IPS-18a (cell line): Measurements from ENCODE around the gene AURKA.

Source experiments
- H3K27ac ChIP-seq: one replicate; pipeline ENCODE4 v1.5.1; 2013; ENCODE audit warnings: low read length
- H3K27me3 ChIP-seq: one replicate; pipeline ENCODE4 v1.6.1; 2013; ENCODE audit warnings: mild to moderate bottlenecking, low read length; ENCODE audit not compliant: control insufficient read depth, insufficient read depth
- H3K36me3 ChIP-seq: one replicate; pipeline ENCODE4 v1.6.1; 2013; ENCODE audit warnings: low read depth, low read length; ENCODE audit not compliant: control insufficient read depth
- H3K4me1 ChIP-seq: one replicate; pipeline ENCODE4 v1.6.1; 2013; ENCODE audit warnings: low read depth, low read length; ENCODE audit not compliant: control insufficient read depth
- H3K4me3 ChIP-seq: one replicate; pipeline ENCODE4 v1.5.1; 2013; ENCODE audit warnings: low read length
- H3K9ac ChIP-seq: one replicate; pipeline ENCODE4 v1.6.1; 2013; ENCODE audit warnings: mild to moderate bottlenecking, low read length, moderate library complexity
- H3K9me3 ChIP-seq: one replicate; pipeline ENCODE4 v1.6.1; 2013; ENCODE audit warnings: low read depth, low read length; ENCODE audit not compliant: control insufficient read depth

AURKA gene

DNA sequence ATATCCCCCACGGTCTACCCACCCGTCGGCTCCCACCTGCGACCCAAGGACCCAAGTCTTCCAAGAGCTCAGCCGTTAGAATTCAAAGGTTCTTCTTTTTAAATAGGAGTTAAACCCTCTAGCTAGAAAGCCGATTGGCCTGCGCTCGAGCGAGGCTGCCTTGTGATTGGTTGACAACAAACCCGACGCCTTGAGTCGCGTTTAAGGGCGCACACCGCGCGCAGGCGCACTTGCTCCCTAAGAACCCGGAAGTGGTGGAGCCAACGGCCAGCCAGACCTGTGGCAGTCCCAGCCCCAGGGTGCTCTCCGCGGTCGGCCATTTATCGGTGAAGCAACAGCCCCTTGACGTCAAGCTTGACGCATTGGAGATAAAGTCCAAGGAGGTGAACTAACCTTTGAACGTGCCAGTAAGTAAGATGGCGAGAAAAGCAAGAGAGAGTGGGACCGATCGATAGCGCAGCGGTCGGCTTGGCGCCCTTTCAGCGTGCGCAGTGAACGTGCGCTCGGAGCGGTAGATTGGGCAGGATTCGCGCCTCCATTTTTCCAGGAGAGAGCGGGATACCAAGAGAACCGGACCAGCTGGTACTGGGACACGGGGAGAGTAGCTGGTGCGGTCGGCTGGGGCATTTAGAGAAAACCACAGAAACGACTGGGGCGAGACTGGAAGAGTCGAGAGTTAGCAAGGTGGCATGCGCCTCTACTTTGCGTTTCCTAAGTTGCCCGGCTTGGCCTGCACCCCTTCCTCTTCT, at the start of gene AURKA, which contains the start of gene CSTF1:
TSS of gene AURKA (minus strand) at position 84 of the 749 bp plus-strand sequence. CDS start 4,018 bp downstream, outside the sequence.
TSS of gene CSTF1 (plus strand) at position 514 of the 749 bp plus-strand sequence. CDS start 2,908 bp downstream, outside the sequence.
- peaks cover 9% of the 10 kb centered on the region for H3K4me1 ChIP-seq
- peak within 1 kb of the TSS; percentile 99 for H3K4me3 ChIP-seq
- no peaks in the 10 kb centered on the region for H3K9me3 ChIP-seq
- H3K27ac ChIP-seq: peak within 1 kb of the TSS; percentile 80
- no peaks in the 10 kb centered on the region for H3K27me3 ChIP-seq
- H3K36me3 ChIP-seq: peaks cover 52% of the 10 kb centered on the region
- H3K9ac ChIP-seq: peak within 1 kb of the TSS; percentile 99

DNA sequence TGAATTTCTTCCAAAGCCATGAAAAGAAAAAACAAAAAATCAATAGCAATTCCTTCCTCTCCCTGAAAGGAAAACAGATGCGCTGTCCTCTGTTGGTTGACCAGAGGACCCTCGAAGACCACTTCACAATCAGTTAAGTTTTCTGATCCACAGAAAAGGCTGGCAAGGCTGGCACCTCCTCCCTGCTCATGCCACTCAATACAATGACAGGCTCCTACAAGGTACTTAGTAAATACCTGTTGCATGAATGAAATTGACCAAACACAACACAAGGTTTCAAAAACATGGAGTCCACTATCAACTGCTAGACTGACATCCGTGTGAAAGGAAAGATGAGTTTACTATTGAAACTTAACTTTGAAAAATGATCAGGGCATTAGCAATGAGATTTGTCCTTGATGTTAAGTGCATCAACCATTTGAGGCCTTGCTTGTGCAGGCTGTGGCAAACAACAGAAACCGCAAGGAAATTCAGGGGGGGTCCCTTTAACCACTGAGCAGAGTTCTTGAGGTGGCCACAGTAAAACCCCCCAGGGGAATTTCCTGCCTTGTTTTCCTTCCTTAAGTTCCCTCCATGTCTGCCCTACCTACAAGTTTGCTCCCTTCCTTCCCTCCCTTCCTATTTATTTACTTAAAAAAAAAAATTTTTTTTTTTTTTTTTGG, 48.5 kb upstream of the AURKA start:
- H3K9me3 ChIP-seq: no peaks in the 10 kb centered on the region
- no peak overlapping the region for H3K27ac ChIP-seq
- H3K27me3 ChIP-seq: no peaks in the 10 kb centered on the region
- H3K4me1 ChIP-seq: no peaks in the 10 kb centered on the region
- H3K4me3 ChIP-seq: no peak overlapping the region
- no peak overlapping the region for H3K9ac ChIP-seq
- H3K36me3 ChIP-seq: no peaks in the 10 kb centered on the region

DNA sequence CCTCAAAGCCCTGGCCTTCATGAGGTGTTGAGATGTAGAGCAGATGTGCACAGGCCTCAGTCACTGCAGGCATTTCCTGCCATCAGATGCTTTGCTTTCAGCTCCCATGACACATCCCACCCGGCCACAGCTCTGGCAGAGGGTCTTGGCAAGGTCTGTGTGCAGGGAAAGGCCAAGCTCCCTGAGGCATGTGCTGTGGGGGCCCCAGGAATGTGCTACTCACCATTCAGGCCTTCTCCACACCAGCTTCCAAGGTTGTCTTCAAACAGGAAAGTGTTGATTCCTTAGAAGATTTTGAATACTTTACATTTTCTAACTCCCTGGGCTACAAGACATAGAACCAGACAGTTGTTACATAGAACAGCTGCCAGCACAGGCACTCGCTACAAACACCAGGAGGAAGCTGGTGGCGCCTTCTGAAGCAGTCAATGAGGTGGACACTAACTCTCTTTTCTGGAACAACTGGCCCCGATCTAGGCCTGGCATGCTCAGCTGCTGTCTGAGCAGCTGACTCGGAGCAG, 47.8 kb upstream of the AURKA start:
- no peak overlapping the region for H3K27ac ChIP-seq
- H3K9ac ChIP-seq: no peak overlapping the region
- no peaks in the 10 kb centered on the region for H3K9me3 ChIP-seq
- no peaks in the 10 kb centered on the region for H3K4me1 ChIP-seq
- H3K36me3 ChIP-seq: no peaks in the 10 kb centered on the region
- H3K4me3 ChIP-seq: no peak overlapping the region
- H3K27me3 ChIP-seq: no peaks in the 10 kb centered on the region

DNA sequence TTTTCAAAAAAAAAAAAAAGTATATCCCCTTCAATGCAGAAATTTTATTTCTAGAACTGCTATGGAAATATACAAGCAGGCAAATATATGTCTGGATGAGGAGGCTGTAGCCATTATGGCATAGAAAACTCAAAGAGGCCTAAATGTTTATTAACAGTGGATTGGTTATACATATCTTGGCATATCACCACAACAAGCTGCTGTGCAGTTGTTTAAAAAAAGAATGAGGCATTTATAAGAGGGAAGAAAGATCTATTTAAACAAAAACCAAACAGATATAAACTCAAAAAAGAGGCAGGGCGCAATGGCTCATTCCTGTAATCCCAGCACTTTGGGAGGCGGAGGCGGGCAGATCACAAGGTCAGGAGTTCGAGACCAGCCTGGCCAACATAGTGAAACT, 46.3 kb upstream of the AURKA start:
- Histone ChIP-seq H3K36me3 (no peaks in the 10 kb centered on the region), H3K27me3 (no peaks in the 10 kb centered on the region), H3K4me3 (no peak overlapping the region), H3K9me3 (no peaks in the 10 kb centered on the region), H3K4me1 (no peaks in the 10 kb centered on the region), H3K9ac (no peak overlapping the region), H3K27ac (no peak overlapping the region)

DNA sequence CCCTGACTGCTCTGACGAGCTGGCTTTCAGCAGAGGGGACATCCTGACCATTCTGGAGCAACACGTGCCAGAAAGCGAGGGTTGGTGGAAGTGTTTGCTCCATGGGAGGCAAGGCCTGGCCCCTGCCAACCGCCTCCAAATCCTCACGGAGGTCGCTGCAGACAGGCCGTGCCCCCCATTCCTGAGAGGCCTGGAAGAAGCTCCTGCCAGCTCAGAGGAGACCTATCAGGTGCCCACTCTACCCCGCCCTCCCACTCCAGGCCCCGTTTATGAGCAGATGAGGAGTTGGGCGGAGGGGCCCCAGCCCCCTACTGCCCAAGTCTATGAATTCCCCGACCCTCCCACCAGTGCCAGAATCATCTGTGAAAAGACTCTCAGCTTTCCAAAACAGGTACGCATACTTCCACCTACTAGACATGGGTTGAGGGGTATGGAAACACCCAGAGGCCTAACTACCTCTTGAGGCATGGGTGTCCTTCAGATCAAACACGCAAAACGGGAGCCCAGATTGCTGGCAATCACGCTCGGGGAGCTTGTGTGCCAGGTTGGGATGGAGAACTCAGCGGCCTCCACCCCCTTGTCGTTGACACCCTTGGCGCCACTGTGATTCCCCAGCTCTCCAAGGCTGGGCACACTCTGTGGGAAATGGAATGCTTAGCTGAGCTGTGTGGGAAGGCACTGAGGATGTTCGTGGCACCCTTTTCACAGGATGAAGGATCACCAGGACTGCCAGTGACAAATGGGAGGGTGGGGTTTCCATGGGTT, 45.4 kb upstream of the AURKA start:
- no peak overlapping the region for H3K4me3 ChIP-seq
- no peaks in the 10 kb centered on the region for H3K36me3 ChIP-seq
- no peaks in the 10 kb centered on the region for H3K27me3 ChIP-seq
- no peak overlapping the region for H3K9ac ChIP-seq
- no peaks in the 10 kb centered on the region for H3K4me1 ChIP-seq
- H3K9me3 ChIP-seq: no peaks in the 10 kb centered on the region
- H3K27ac ChIP-seq: no peak overlapping the region

DNA sequence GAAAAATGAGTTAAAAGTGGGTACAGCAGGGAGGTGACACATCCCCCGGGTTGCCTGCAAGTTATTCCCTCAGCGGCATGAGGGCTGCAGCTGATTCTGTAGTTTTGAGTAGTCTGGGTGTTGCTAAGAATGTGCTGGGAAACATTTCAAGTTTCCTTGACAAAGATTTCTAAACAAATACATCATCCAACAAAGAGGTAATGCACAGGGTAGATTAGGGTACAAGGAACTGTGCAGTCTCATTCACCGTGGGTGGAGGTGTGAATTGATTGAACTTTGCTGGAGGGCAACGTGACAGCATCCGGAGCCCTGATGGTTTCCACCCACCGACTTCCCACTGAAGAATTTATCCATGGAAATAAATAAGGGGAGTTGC, 41.9 kb upstream of the AURKA start:
- no peaks in the 10 kb centered on the region for H3K27me3 ChIP-seq
- H3K9me3 ChIP-seq: no peaks in the 10 kb centered on the region
- H3K36me3 ChIP-seq: no peaks in the 10 kb centered on the region
- H3K4me3 ChIP-seq: no peak overlapping the region
- H3K9ac ChIP-seq: no peak overlapping the region
- no peaks in the 10 kb centered on the region for H3K4me1 ChIP-seq
- no peak overlapping the region for H3K27ac ChIP-seq

DNA sequence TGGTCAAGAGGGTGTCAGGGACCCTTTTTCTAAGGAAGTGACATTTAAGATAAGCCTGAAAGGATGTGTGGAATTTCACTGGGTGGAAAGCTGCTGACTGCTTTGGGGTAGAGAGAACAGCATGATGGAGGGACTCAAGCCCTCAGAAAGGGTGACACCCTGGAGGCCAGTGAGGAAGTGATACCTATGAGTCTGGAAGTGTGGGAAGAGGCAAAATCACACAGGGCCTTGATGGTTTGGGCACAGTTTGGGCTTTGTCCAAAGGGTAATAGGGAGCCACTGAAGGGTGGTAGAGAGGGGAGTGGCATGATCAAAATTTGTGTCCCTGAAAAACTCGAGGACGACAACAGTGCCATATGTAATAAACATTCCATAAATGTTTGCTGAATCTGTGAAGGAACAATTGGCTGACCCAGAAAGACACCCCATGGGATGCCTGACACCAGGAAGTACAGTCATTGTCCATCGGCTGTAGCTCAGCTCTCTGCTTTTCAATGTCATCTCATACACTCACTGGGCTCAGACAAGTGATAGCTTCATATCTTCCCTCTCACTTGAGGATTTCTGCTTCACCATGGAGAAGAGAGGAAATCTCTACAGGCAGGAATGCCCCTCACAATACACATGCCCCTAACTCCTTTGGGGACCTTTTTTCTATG, 41.3 kb upstream of the AURKA start:
- H3K9me3 ChIP-seq: no peaks in the 10 kb centered on the region
- H3K4me3 ChIP-seq: no peak overlapping the region
- H3K9ac ChIP-seq: no peak overlapping the region
- H3K36me3 ChIP-seq: no peaks in the 10 kb centered on the region
- H3K27ac ChIP-seq: no peak overlapping the region
- H3K27me3 ChIP-seq: no peaks in the 10 kb centered on the region
- no peaks in the 10 kb centered on the region for H3K4me1 ChIP-seq

DNA sequence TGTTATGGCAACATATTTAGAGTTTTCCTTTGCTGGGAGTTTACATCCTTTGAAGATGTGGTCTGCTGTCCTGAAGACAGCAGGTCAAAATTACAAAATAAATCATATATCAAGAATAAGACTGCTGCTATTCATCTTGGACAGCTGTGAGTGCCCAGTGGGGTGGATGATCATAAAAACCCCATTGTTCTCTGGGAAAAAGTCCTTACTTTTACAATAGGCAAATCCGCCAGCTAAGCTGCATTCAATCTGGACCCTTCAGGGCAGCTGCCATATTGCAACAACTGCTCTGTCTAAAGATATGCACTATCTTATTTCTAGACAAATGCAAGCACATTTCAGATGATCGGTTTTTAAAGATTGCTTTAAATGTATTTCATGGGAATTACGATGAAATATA, 39.5 kb upstream of the AURKA start:
- no peak overlapping the region for H3K9ac ChIP-seq
- no peaks in the 10 kb centered on the region for H3K27me3 ChIP-seq
- no peak overlapping the region for H3K4me3 ChIP-seq
- no peaks in the 10 kb centered on the region for H3K36me3 ChIP-seq
- no peaks in the 10 kb centered on the region for H3K4me1 ChIP-seq
- no peaks in the 10 kb centered on the region for H3K9me3 ChIP-seq
- H3K27ac ChIP-seq: no peak overlapping the region

DNA sequence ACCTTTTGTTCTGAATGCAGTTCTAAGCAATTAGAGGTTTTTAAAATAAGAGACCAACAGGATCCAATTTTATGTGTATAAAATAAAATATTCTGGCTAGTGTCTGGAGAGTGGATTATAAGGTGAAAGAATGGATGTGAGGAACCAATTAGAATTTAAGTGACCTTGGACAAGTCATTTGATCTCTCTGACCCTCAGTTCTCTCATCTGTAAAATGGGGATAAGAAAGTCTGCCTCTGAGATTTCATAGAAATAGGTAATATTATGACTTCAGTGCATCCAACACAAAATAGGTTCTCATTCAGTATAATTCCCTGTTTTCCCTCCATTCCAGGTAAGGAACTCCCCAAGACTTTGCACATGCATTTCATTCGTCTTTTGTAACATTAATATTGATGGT, 38.9 kb upstream of the AURKA start:
- Histone ChIP-seq H3K36me3 (no peaks in the 10 kb centered on the region), H3K27ac (no peak overlapping the region)

DNA sequence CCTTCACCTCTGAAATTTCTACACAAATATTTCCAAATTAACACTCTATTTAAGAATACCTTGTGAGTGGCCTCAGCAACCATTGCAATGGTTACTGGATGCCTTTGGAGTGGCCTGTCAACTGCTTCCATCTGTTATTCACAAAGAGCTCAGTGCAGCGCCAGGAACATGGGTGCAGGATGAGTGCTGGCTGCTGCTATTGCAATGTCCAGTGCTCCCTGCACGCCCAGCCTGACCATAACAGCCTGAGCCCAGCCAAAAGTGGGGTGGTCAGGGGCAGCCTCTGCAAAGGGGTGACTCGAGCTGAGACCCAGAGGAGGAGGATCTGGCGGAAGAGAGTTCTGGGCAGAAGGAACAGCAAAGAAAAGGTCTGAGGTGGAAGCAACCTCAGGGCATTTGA, 38.4 kb upstream of the AURKA start:
- Histone ChIP-seq H3K36me3 (no peaks in the 10 kb centered on the region), H3K4me1 (no peaks in the 10 kb centered on the region), H3K9ac (no peak overlapping the region), H3K27me3 (no peaks in the 10 kb centered on the region), H3K9me3 (no peaks in the 10 kb centered on the region), H3K27ac (no peak overlapping the region), H3K4me3 (no peak overlapping the region)

More for the DNA sequence above, 38.9 kb upstream of the AURKA start:
- no peak overlapping the region for H3K9ac ChIP-seq
- H3K4me1 ChIP-seq: no peaks in the 10 kb centered on the region
- H3K9me3 ChIP-seq: no peaks in the 10 kb centered on the region
- no peaks in the 10 kb centered on the region for H3K27me3 ChIP-seq
- H3K4me3 ChIP-seq: no peak overlapping the region

DNA sequence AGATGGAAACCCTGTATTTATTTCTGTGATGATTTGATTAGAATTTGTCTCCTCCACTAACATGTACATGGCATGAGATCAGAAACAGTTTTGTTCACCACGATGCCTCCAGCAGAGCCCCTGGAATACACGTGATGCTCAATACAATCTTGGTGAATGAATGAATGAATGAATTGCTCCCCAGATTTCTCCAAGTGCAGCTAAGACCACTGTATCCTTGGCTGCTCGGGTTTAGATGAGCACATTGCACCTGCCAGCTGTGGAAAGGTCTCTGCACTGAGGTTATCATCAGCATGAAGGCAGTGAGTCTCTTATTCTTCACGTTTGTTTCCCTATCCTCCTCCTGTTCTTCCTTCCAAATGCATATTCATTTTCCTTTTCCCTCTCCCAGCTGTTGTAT, 37.9 kb upstream of the AURKA start:
- Histone ChIP-seq H3K36me3 (no peaks in the 10 kb centered on the region), H3K27me3 (no peaks in the 10 kb centered on the region), H3K9ac (no peak overlapping the region)

More for the DNA sequence above, 37.9 kb upstream of the AURKA start:
- Histone ChIP-seq H3K4me3 (no peak overlapping the region), H3K9me3 (no peaks in the 10 kb centered on the region), H3K27ac (no peak overlapping the region), H3K4me1 (no peaks in the 10 kb centered on the region)
